ENCODE measurements around the gene BRD9.
"Not testable (repeated sequence)": the region's sequence is repeated elsewhere in the genome, so short reads cannot be mapped to it uniquely, and the experiment has no call there.

The BRD9 gene

DNA sequence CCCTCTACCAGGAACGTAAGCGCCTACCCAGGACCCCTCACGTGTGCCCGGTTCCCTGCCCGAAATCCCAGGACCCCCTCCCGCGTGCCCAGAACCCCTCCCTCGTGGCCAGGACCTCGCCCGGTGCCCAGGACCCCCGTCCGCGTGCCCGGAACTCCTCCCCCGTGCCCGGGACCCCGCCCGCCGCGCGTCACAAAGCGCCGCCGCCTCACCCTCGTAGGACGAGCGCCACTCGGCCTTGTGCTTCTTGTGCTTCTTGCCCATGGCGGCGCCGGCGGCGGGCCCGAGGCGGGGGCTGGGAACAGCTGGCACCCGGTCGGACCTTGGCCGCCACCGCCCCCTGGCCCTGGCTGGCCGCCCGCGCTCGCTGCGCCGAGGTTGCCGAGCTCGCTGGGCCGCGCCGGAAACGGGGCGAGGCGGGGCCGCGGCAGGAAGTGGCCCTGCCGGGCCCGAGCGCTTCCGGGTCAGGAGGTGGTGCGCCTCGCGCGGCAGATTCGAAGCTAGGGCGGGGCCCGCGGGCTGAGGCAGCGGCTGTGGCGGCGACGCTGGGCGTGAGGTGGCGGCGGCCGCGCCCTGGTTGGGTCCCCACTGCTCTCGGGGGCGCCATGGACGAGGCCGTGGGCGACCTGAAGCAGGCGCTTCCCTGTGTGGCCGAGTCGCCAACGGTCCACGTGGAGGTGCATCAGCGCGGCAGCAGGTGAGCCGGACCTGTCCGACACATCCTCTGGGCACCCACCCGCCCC lies at the start of gene BRD9, which contains the start of gene TRIP13:
BRD9 (minus strand) TSS at position 408 of the 743 bp plus-strand sequence; CDS start at position 264, 144 bp downstream.
TRIP13 (plus strand) TSS at position 491 of the 743 bp plus-strand sequence; CDS start at position 606, 115 bp downstream.
- peak; percentile 79 for DNase-seq

DNA sequence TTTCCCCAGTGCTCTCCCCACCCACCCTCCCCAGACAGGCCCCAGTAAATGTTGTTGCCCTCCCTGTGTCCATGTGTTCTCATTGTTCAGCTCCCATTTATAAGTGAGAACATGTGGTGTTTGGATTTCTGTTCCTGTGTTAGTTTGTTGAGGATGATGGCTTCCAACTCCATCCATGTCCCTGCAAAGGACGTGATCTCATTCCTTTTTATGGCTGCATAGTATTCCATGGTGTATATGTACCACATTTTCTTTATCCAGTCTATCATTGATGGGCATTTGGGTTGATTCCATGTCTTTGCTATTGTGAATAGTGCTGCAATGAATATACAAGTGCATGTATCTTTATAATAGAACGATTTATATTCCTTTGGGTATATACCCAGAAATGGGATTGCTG lies 48.1 kb upstream of the BRD9 start:
- DNase-seq: not testable (repeated sequence)

GRCh38 chr5:939368-939767 lies 46.8 kb upstream of the BRD9 start:
- no peak for DNase-seq

DNA sequence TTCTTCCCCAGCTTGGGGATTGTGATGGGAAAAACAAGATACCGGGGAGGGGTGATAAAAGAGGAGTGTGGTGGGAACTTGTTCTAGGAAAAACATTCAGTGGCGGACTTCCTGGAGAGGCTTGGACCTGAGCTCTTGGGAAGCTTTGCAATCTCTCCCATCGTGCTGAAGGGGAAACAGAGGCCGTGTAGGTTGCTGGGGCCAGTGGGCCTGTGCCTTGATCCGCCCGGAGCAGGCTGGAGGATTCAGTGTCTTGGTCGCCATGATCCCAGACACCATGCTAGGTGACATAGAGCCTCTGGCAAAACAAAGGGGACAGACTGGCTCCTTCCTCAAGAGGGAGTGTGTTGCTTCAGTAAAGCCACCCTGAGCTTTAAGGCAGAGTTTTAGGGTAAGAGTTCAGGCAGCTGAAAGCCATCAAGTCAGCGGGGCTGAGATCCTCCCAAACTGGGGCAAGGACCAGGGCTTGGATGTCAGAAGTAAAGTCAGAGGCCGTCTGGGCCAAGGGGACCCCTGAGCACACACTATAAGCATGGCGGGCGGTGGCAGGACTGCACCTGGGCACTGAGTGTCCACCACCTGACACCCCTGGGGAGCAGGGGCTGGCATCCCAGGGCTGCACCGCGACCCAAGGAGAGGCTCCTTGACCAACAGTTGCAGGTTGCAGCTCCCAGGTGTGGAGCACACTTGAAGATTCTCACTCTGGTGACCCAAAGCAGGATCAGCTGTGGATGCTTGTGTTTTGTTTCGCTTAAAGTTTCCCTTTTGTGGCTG lies 44.7 kb upstream of the BRD9 start:
- no peak for DNase-seq

- DNase-seq: no peak
Observed at GRCh38 chr5:936149-937144, 43.8 kb upstream of the BRD9 start.

DNA sequence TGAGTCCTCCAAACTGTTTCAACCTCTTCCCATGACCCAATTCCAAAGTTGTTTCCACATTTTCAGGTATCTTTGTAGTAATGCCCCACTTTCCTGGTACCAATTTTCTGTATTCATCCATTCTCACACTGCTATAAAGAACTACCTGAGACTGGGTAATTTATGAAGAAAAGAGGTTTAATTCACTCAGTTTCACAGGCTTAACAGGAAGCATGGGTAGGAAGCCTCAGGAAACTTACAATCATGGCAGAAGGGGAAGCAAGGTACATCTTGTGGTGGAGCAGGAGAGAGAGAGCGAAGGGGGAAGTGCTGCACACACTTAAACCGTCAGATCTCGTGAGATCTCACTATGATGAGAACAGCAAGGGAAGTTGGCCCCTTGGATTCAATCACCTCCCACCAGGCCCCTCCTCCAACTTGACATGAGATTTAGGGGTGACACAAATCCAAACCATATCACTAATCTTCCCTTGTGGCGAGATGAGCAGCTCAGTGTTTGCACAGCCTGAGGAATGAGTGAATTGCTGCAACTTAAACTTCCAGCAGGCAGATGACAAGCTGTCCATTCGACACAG lies 43.0 kb upstream of the BRD9 start:
- DNase-seq: no peak

GRCh38 chr5:934381-934967 lies 41.9 kb upstream of the BRD9 start:
- not testable (repeated sequence) for DNase-seq

GRCh38 chr5:933951-934350 lies 41.4 kb upstream of the BRD9 start:
- not testable (repeated sequence) for DNase-seq

- DNase-seq: no peak
Observed at GRCh38 chr5:933251-933861, 40.8 kb upstream of the BRD9 start.

DNA sequence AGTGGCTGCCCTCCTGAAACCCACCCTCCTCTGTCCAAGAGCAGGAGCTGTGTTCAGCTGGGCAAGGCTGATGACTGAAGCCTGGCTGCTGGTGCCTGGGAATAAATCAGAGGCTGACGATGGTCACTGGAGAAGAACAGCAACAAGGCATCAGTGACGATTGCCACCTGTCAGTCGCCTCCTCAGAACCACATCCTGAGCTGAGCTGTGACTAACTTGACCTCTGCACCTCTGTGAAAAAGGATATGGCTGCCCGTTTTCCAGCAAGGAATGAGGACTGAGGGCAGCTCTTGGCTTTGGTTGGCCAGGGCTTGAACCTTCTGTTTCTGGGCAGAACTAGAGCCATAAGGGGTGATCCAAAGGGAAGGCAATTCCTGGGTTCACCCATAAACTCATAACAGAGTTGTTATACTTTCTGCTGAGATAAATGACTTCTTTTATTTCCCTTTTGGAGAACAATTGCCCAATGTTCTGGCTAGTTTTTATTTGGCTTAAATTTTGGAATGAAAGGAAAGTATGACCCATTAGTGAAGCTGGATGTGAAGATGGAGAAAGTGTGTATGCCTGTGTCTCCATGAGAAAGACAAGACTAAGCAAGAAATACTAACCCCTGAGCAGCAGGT lies 40.1 kb upstream of the BRD9 start:
- DNase-seq: no peak

- DNase-seq: no peak
Observed at GRCh38 chr5:932151-932627, 39.6 kb upstream of the BRD9 start.

DNA sequence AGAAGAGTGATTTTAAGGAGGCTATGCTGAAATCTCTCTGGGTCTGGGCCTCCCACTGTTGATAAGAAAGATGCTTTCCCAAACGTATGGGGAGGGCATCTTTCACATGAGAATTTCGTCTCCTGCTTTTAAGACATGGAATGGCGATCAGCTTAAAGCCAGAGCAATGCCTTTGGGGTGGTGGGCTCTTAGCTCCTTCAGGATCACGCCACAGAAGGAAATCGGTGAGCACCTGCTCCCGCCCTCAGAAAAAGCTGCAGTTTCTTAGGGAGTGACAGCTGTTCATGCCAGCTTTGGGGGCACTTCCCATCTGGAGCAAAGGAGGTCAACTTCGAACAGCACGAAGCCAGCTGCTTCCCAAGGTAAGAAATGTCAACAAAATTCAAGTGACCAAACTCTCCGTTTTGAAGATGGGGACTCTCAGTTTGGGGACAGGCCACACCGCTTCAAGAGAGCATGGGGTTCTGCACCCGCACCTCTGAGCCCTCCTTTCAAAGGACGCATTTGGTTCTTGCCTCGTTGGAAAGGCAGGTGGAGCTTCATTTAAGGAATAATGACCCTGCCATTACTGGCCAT lies 39.1 kb upstream of the BRD9 start:
- DNase-seq: no peak

- no peak for DNase-seq
Observed at GRCh38 chr5:930866-931265, 38.3 kb upstream of the BRD9 start.

DNA sequence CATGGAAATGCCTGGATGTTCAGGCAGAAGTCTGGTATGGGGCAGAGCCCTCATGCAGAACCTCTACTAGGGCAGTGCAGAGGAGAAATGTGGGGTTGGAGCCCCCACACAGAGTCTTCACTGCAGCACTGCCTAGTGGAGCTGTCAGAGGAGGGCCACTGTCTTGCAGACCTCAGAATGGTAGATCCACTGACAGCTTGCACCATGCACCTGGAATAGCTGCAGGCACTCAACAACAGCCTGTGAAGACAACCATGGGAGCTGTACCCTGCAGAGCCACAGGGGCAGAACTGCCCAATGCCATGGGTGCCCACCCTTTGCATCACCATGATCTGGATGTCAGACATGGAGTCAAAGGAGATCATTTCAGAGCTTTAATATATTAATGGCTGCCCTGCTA lies 37.0 kb upstream of the BRD9 start:
- no peak for DNase-seq

DNA sequence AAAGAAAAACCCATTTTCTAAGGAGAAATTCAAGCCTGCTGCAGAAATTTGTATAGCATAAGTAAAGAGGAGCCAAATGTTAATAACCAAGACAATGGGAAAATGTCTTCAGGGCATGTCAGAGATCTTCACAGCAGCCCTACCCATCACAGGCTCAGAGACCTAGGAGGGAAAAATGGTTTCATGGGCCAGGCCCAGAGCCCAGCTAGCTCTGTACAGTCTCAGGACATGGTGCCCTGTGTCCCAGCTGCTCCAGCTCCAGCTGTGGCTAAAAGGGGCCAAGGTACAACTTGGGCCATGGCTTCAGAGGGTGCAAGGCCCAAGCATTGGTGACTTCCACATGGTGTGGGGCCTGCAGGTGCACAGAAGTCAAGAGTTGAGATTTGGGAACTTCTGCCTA lies 36.6 kb upstream of the BRD9 start:
- DNase-seq: not testable (repeated sequence)

DNA sequence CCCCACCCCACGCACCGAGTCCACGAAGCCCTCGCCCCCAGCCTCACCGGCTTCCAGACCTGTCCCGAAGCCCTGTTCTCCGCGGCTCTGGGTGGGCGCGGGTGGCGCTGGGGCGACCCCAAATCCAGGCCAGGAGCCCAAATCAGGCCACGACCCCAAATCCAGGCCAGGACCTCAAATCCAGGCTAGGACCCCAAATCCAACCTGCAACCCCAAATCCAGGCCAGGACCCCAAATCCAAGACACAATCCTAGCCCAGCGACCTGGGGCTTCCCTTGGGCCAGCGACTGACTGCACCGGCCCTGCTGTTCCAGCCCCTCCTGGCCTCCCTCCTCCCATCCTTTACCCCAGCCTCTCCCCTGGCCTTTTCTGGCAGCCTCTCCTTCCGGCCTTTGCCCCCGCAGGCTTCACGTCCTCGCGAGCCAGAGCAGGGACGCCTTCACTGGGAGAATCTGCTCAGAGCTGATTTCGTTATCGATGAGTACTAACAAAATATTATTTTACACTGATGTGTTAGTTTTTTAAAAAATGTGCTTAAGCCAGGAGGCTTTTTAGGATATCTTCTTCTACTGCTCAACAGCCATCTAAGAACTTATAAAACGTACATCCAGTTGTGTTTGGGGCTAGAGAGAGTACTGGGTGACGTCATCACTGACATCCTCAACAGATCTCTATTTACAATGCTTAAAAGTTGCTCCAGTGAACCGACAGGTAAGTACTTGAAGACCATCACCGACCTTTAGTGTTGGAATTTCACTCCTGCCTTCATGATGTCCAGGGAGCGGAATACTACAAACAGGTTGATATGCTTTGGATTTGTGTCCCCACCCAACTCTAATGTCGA lies 34.8 kb upstream of the BRD9 start:
- DNase-seq: no peak

DNA sequence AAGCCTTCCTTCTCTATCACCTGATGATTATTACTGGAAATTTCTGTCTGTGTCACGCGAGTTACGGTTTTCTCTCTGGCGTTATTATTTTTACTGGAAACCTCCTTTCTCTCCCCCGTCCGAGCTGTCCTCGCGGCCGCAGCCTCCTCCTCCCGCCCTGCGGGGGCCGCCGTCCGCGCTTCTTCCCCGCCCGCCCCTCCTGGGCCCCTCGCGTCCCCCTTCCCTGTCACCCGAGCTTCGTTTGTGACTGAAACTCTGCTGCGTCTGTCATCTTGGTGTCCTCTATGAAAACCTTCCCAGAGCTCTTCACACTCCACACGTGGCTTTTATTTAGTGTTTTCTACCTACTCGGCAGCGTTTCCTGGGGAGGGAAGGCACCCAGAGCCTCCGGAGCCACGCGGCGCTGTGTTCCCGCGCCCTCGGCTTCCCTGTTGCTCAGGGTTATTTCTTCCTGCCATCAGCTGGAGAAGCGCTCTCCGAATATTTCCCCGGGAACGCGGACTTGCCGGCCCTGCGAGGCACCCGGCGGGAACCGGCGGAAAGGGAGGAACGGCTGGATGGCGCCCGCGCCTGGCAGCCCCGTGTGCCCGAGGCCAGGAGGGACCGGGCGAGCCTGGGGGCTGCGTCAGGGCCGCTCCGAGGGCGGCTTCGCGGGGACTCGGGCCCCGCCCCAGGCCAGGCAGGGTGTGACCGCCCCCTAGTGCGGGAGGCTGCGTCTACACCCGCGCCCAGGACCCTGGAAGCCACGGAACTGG lies 34.0 kb upstream of the BRD9 start:
- DNase-seq: peak; percentile 19

GRCh38 chr5:923281-923873 lies 30.8 kb upstream of the BRD9 start:
- DNase-seq: peak; percentile 71

Data from activated CD4-positive, alpha-beta T cell treated with anti-CD3 and anti-CD28 coated beads, Interleukin-2, amount 50 U/mL, for 1 hour (primary cell).